Duodenal mucosa (tissue), 2 donors: ENCODE results near the gene RPL29.

ENCODE experiments used
- H3K27ac ChIP-seq: one replicate; pipeline ENCODE4 v1.7.0; 2013; ENCODE audit warnings: low read depth, low read length
- H3K27me3 ChIP-seq, 2 donors: one replicate each; pipeline ENCODE4 v1.7.0; 2013; ENCODE audit warnings: low read length in 2 of 2, control low read depth in 1 of 2; ENCODE audit not compliant: insufficient read depth in 2 of 2, control insufficient read depth in 1 of 2
- H3K36me3 ChIP-seq, 2 donors: one replicate each; pipeline ENCODE4 v1.7.0; 2013; ENCODE audit warnings: low read length in 2 of 2, control low read depth in 1 of 2; ENCODE audit not compliant: insufficient read depth in 2 of 2, control insufficient read depth in 1 of 2
- H3K4me1 ChIP-seq, 2 donors: one replicate each; pipeline ENCODE4 v1.7.0; 2013; ENCODE audit warnings: low read length in 2 of 2, control low read depth in 1 of 2; ENCODE audit not compliant: insufficient read depth in 2 of 2, control insufficient read depth in 1 of 2
- H3K4me3 ChIP-seq, 2 donors: one replicate each; pipeline ENCODE4 v1.7.0; 2013; ENCODE audit warnings: low read length in 2 of 2, low read depth in 1 of 2
- H3K9ac ChIP-seq, 2 donors: one replicate each; pipeline ENCODE4 v1.7.0; 2013; ENCODE audit warnings: low read length in 2 of 2, low read depth in 1 of 2
- H3K9me3 ChIP-seq, 2 donors: one replicate each; pipeline ENCODE4 v1.7.0; 2013; ENCODE audit warnings: low read length in 2 of 2, control low read depth in 1 of 2; ENCODE audit not compliant: control insufficient read depth in 1 of 2

RPL29 gene

DNA sequence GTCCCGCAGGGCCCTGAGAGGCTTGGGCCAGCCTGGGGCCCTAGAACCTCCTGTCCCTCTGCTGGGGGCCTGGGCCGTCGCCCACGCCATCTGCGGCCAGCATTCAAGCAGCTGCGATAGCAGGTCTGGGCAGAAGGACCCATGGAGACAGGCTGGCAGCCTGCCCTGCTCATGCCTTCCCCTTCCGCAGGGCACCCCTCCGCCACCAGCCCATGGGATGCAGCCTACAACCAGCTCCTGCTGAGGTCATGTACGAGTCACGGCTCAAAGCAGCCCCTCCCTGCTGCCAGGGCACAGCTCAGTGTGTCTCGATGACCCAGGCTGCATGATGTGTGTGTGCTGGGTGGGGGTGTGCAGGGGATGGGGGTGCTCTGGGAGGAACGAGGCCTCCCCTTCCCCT lies 32.9 kb upstream of the RPL29 start:
- Histone ChIP-seq H3K27ac (no peak overlapping the region), H3K4me3 (no peak overlapping the region), H3K9me3 (no peaks in the 10 kb centered on the region), H3K27me3 (no peaks in the 10 kb centered on the region), H3K9ac (no peak overlapping the region), H3K36me3 (no peaks in the 10 kb centered on the region), H3K4me1 (no peaks in the 10 kb centered on the region)

DNA sequence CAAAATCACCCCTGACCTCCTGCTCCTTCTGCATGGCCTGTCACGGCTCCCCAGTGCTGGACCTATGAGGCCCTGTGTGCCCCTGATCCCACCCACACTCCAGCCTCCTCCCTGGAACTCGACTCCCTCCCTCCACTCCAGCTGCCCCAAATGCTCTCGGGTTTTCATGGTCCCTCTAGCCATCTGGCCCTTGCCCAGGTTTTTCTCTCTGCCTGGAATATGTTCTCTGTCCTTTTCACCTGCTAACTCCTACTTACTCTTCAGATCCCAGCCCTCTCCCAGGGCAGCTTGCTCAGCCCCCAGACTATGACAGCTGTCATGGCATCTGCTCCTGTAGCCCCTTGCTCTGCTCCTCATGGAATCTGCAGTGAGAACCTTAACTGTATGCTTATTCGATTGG lies 30.3 kb upstream of the RPL29 start:
- Histone ChIP-seq H3K9ac (no peak overlapping the region), H3K36me3 (no peaks in the 10 kb centered on the region), H3K27me3 (peaks cover 0 to 2% of the 10 kb centered on the region in 2 donors), H3K4me1 (no peaks in the 10 kb centered on the region), H3K9me3 (no peaks in the 10 kb centered on the region), H3K27ac (no peak overlapping the region), H3K4me3 (no peak overlapping the region)

DNA sequence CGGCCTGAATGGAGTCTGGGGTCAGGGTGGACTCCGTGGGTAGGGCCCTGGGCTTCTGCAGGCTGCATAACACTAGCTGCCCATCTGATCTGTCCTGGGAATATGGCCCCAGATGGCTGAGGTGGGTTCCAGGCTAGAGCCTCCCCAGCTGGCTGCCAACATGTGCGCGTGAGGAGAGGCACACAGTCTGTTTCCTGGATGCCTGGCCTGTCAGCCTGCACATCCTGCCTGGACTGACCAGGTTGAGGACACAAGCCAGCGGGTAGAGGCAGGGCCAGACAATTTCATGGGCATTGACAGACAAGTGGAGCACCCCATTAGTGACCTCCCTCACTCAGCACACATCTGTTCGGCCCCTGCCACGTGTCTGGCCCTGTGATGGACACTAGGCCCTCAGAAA lies 29.8 kb upstream of the RPL29 start:
- Histone ChIP-seq H3K27ac (no peak overlapping the region), H3K4me3 (no peak overlapping the region), H3K4me1 (no peaks in the 10 kb centered on the region), H3K36me3 (no peaks in the 10 kb centered on the region), H3K27me3 (peaks cover 0 to 2% of the 10 kb centered on the region in 2 donors), H3K9me3 (no peaks in the 10 kb centered on the region), H3K9ac (no peak overlapping the region)

DNA sequence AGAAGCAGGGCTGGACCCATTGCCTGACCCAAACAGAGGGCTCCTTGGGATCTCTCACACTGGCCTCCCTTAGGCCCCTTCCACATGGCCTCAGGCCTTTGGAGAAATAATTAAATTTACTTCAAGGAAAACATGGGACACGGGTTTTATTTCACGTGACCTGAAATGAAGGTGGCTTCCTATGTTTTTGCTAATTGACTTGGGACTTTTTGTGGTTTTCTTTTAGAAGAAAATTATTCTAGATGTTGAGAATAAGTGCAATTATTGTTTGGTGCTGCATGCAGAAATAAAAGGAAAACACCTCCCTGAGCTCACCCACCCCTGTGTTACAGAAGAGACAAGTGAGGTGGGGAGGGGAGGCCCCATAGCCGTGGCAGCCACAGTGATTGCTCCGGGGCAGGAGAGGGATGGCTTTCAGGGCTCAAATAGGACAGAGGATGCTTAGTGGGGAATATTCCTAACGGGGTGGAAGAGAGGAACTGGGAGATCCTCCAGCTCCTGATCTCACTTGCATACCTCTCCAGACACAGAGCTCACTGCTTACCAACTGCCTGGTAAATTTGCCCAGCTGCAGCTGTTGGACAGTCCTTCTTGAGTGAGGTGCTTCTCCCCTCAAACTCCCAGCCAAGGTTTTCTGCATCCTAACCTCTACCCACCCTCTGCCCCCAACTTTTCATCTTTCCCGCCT lies 29.2 kb upstream of the RPL29 start:
- Histone ChIP-seq H3K36me3 (no peaks in the 10 kb centered on the region), H3K4me1 (no peaks in the 10 kb centered on the region), H3K27me3 (peaks cover 0 to 2% of the 10 kb centered on the region in 2 donors), H3K4me3 (no peak overlapping the region), H3K27ac (no peak overlapping the region), H3K9ac (no peak overlapping the region), H3K9me3 (no peaks in the 10 kb centered on the region)

DNA sequence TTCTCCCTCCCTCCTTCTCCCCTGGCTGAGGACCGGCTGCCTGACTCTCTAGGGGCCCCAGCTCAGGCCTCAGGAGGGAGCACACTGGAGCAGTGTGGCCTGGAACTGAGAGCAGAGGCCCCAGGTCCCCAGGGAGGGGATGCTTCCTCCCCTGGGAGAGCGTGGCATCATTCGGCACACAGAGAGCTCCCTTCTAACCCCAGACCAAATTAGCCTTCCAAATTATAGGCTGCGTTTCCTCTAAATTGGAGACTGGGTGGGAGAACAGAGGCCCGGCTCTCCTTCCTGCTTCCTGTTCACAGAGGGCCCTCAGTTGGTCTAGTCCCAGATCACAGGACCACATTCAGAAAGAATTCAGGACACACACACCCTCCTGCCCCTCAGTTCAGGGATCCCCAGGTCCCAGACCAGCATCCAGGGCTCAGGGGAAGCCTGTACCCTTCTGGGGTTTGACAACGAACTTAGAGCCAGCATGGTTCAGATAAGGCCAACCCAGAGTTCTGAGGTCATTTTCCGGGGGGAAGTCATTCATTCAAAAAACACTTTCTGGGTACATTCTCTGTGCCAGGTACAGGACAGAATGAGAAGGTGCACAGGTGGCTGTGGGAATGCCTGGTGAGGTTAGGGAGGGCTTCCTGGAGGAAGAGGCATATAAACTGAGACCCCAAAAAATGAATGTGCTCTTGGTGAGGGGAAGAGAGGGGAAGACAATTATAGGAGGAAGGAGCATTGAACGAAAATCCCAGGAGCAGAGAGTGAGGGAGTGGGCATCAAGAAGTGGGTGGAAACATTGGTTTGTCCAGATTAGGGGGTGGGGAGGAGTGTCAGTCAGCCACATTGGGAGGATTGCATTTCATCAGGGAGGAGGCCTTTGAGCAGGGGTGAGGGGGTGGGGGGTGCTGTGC lies 28.4 kb upstream of the RPL29 start:
- no peaks in the 10 kb centered on the region for H3K4me1 ChIP-seq
- H3K27me3 ChIP-seq: peaks cover 0 to 2% of the 10 kb centered on the region in 2 donors
- no peaks in the 10 kb centered on the region for H3K36me3 ChIP-seq
- H3K4me3 ChIP-seq: no peak overlapping the region
- H3K9me3 ChIP-seq: no peaks in the 10 kb centered on the region
- H3K9ac ChIP-seq: no peak overlapping the region
- H3K27ac ChIP-seq: no peak overlapping the region

DNA sequence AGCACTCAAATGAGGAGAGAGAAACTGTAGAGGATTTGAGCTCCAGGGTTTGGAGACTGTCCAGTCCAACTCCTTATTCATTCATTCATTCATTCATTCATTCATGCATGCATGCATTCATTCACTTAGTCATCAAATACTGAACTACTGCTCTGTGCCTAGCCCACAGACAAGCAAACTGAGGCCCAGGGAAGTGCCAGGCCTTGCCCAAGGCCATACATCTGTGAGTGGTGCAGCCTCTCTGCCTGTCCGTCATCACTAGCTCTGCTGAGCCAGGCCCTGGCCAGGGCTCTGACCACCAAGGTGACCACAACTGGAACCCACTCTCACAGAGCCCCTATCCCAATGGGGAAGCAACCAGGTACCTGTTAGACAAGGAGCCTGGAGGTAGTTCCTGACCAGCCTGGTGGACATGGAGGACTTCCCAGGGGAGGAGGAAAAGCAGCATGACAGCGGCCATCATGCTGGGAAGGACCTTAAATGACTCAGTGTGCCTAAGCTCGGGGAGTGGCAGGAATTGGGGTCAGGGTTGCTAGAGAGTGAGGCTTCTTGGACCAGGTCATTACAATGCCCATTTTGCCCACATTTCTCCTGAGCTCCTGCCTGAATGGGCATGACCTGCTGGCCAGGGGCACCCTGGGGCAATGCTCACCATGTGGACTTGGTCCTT lies 27.5 kb upstream of the RPL29 start:
- no peak overlapping the region for H3K9ac ChIP-seq
- H3K27ac ChIP-seq: no peak overlapping the region
- no peaks in the 10 kb centered on the region for H3K4me1 ChIP-seq
- H3K4me3 ChIP-seq: no peak overlapping the region
- H3K36me3 ChIP-seq: no peaks in the 10 kb centered on the region
- H3K9me3 ChIP-seq: no peaks in the 10 kb centered on the region
- peaks cover 0 to 2% of the 10 kb centered on the region in 2 donors for H3K27me3 ChIP-seq

DNA sequence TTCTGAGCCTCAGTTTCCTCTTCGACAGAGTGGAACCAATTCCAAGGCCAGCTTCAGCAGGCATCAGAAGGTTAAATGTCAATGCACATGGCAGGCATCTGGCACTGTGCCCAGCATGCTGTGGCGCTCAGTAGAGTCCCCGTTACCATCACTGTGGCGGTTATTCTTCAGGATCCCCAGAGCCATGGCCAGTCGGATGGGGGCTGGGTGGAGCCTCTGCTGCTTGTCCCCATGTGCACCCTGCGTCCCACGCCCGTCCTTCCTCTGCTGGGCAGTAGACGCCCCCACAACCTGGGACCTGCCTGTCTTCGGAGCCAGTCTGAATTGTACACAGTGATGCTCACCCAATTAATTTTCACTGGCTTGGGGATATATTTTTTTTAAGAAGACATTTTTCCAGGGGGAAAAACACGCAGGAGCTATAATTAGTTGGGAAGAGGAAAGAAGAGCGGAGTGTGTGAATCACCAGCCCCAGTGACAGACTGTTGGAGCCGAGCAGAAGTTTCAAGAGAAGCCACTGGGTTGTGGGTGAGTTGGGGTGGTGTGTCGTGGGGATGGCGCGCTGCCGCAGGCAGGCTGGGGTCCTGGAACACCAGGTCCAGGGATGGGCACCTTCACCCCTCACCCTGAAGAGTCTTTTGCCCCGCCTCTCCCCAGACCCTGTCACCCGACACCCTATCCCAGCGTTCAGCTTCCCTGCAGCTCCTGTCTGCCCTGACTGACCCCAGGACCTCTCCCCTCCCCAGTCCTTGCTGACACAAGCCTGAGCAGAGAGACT lies 26.8 kb upstream of the RPL29 start:
- no peak overlapping the region for H3K4me3 ChIP-seq
- no peaks in the 10 kb centered on the region for H3K4me1 ChIP-seq
- H3K9ac ChIP-seq: no peak overlapping the region
- H3K9me3 ChIP-seq: no peaks in the 10 kb centered on the region
- no peaks in the 10 kb centered on the region for H3K36me3 ChIP-seq
- no peak overlapping the region for H3K27ac ChIP-seq
- H3K27me3 ChIP-seq: peaks cover 0 to 2% of the 10 kb centered on the region in 2 donors

DNA sequence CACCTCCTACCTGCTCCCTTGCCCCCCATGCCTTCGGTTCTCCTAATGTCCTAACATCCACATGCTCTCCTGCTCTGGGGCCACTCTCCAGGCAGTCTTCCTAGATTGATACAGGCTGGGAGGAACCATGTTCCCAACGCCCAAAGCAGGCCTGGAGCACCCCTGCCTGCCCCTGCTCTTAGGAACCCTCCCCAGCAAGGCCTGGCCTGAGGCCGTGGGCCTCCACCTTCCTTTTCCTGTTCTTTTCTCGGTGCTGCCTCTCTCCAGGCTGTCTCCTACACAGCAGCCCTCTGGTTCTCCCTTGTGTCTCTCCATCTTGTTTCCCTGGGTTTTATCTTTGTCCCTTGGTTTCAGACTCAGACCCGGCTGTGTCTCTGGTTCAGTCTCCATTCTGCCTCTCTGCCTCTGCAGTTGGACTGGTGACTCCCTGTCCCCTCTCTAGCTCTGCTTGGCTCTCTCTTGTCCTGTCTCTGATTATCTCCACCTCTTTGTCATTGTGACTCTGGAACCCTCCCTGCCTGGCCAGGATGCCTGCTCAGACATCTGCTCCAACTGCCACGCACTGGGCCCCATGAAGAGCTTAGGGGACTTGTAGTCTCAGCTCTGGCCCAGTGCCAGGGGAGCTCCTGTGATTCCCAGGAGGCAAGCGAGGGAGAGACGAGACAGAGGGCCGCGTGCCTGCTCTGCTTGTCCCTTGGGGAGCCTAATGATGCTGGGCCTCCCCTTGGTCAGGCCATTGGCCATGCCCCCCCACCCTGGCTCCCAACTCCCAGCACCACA lies 26.0 kb upstream of the RPL29 start:
- no peaks in the 10 kb centered on the region for H3K36me3 ChIP-seq
- no peak overlapping the region for H3K27ac ChIP-seq
- H3K4me3 ChIP-seq: no peak overlapping the region
- H3K9me3 ChIP-seq: no peaks in the 10 kb centered on the region
- no peaks in the 10 kb centered on the region for H3K4me1 ChIP-seq
- peaks cover 0 to 2% of the 10 kb centered on the region in 2 donors for H3K27me3 ChIP-seq
- H3K9ac ChIP-seq: no peak overlapping the region

DNA sequence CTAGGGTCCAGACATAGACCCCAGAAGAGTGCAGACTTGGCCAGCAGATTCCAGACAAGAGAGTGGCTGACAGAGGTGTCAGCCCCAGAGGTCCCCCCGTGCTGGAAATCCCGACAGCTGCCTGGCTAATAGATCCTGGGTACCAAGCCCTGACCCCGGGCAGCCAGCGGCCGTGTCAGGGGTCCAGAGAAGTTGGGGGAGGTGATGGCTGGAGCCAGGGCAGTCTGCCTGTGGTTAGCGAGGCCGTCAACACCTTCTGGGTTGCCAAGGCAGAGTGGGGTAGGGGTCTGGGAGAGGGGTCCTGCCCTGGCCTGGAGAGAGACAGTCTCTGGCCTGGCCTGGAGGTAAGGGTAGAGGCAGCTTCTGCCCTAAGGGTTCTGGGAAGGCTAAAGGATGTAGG lies 25.1 kb upstream of the RPL29 start:
- H3K9ac ChIP-seq: no peak overlapping the region
- no peak overlapping the region for H3K4me3 ChIP-seq
- H3K4me1 ChIP-seq: no peaks in the 10 kb centered on the region
- H3K27ac ChIP-seq: no peak overlapping the region
- peaks cover 0 to 2% of the 10 kb centered on the region in 2 donors for H3K27me3 ChIP-seq
- H3K9me3 ChIP-seq: no peaks in the 10 kb centered on the region
- H3K36me3 ChIP-seq: no peaks in the 10 kb centered on the region
